Liver (tissue), 3 donors: ENCODE data around the gene ISCU.

Experiments
- EGR1 ChIP-seq, 2 donors: IDR thresholded peaks; 2 replicates each; pipeline ENCODE4 v1.6.1; 2016 to 2018; ENCODE audit warnings: antibody characterized with exemption in 2 of 2, low read depth in 2 of 2
- FOXA1 ChIP-seq: IDR thresholded peaks from 2 replicates; pipeline ENCODE4 v1.6.1; 2016; ENCODE audit warnings: antibody characterized with exemption
- GABPA ChIP-seq, 2 donors: IDR thresholded peaks in 1 of 2; conservative IDR thresholded peaks in 1 of 2; 2 replicates each; pipeline ENCODE4 v1.6.1; 2016; ENCODE audit warnings: antibody characterized with exemption in 2 of 2, mild to moderate bottlenecking in 1 of 2, moderate library complexity in 1 of 2
- HNF4G ChIP-seq: IDR thresholded peaks from 2 replicates; pipeline ENCODE4 v1.6.1; 2016; ENCODE audit warnings: antibody characterized with exemption
- JUND ChIP-seq, 2 donors: IDR thresholded peaks; 2 replicates each; pipeline ENCODE4 v1.6.1; 2016; ENCODE audit warnings: antibody characterized with exemption in 2 of 2
- RAD21 ChIP-seq, 2 donors: IDR thresholded peaks; 2 replicates each; pipeline ENCODE4 v1.6.1; 2016; ENCODE audit warnings: antibody characterized with exemption in 2 of 2, mild to moderate bottlenecking in 2 of 2
- RXRA ChIP-seq, 2 donors: IDR thresholded peaks; 2 replicates each; pipeline ENCODE4 v1.6.1; 2017 to 2018; ENCODE audit warnings: antibody characterized with exemption in 2 of 2, mild to moderate bottlenecking in 1 of 2
- SP1 ChIP-seq: IDR thresholded peaks from 2 replicates; pipeline ENCODE4 v1.6.1; 2018; ENCODE audit warnings: antibody characterized with exemption, mild to moderate bottlenecking
- TAF1 ChIP-seq: conservative IDR thresholded peaks from 2 replicates; pipeline ENCODE4 v1.6.1; 2016; ENCODE audit warnings: antibody characterized with exemption, mild to moderate bottlenecking
- YY1 ChIP-seq: IDR thresholded peaks from 2 replicates; pipeline ENCODE4 v1.6.1; 2016; ENCODE audit warnings: antibody characterized with exemption, mild to moderate bottlenecking
- TF ChIP-seq, protein P1 (sequence below): fragments of 150-350 bp; IDR thresholded peaks from 2 replicates; pipeline ENCODE4 v1.5.1; 2017; ENCODE audit warnings: improper control_type of control experiment, low read depth, low read length; ENCODE audit not compliant: missing input control
- TF ChIP-seq, protein P2 (sequence below): IDR thresholded peaks from 2 replicates; pipeline ENCODE4 v1.6.1; 2016; ENCODE audit warnings: antibody characterized with exemption, mild to moderate bottlenecking
- TF ChIP-seq, protein P3 (sequence below): IDR thresholded peaks from 2 replicates; pipeline ENCODE4 v1.6.1; 2016; ENCODE audit warnings: antibody characterized with exemption
- TF ChIP-seq, protein P4 (sequence below): IDR thresholded peaks from 2 replicates; pipeline ENCODE4 v1.6.1; 2016; ENCODE audit warnings: antibody characterized with exemption
- donor health status: healthy.
- donor health status: healthy.

DNA sequence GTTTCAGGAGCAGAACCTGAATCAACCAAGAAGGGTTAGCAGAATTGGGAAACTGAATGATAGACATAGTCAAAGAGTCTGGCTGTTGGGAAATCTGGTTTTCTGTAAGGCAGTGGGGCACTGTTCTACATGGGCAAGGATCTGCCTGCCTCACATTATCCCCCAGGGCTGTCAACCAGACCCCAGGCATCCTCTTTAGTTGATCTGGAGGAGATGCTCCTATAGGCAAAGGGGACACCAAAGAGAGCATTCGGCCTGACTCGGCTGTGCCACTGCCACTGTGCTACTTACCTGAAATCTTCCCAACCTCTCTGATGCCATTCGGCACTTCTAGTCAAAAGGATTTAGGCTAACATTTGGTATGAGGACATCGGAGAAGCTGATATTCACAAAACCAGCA lies 4.1 kb downstream of the ISCU start:
- TF ChIP-seq, protein P1, sequence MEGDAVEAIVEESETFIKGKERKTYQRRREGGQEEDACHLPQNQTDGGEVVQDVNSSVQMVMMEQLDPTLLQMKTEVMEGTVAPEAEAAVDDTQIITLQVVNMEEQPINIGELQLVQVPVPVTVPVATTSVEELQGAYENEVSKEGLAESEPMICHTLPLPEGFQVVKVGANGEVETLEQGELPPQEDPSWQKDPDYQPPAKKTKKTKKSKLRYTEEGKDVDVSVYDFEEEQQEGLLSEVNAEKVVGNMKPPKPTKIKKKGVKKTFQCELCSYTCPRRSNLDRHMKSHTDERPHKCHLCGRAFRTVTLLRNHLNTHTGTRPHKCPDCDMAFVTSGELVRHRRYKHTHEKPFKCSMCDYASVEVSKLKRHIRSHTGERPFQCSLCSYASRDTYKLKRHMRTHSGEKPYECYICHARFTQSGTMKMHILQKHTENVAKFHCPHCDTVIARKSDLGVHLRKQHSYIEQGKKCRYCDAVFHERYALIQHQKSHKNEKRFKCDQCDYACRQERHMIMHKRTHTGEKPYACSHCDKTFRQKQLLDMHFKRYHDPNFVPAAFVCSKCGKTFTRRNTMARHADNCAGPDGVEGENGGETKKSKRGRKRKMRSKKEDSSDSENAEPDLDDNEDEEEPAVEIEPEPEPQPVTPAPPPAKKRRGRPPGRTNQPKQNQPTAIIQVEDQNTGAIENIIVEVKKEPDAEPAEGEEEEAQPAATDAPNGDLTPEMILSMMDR = no peak
- no peak for TF ChIP-seq TAF1
- no peak for TF ChIP-seq RAD21 (IDR thresholded peaks at IDR 0.05)
- no peak for TF ChIP-seq GABPA (IDR thresholded peaks at IDR 0.05 in 1 of 2, conservative IDR thresholded peaks at IDR 0.05 in 1 of 2)
- TF ChIP-seq, protein P2, sequence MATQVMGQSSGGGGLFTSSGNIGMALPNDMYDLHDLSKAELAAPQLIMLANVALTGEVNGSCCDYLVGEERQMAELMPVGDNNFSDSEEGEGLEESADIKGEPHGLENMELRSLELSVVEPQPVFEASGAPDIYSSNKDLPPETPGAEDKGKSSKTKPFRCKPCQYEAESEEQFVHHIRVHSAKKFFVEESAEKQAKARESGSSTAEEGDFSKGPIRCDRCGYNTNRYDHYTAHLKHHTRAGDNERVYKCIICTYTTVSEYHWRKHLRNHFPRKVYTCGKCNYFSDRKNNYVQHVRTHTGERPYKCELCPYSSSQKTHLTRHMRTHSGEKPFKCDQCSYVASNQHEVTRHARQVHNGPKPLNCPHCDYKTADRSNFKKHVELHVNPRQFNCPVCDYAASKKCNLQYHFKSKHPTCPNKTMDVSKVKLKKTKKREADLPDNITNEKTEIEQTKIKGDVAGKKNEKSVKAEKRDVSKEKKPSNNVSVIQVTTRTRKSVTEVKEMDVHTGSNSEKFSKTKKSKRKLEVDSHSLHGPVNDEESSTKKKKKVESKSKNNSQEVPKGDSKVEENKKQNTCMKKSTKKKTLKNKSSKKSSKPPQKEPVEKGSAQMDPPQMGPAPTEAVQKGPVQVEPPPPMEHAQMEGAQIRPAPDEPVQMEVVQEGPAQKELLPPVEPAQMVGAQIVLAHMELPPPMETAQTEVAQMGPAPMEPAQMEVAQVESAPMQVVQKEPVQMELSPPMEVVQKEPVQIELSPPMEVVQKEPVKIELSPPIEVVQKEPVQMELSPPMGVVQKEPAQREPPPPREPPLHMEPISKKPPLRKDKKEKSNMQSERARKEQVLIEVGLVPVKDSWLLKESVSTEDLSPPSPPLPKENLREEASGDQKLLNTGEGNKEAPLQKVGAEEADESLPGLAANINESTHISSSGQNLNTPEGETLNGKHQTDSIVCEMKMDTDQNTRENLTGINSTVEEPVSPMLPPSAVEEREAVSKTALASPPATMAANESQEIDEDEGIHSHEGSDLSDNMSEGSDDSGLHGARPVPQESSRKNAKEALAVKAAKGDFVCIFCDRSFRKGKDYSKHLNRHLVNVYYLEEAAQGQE = no peak
- TF ChIP-seq, protein P3, sequence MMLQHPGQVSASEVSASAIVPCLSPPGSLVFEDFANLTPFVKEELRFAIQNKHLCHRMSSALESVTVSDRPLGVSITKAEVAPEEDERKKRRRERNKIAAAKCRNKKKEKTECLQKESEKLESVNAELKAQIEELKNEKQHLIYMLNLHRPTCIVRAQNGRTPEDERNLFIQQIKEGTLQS = no peak
- TF ChIP-seq SP1 = no peak
- TF ChIP-seq YY1 = no peak
- TF ChIP-seq JUND (IDR thresholded peaks at IDR 0.05) = no peak
- no peak for TF ChIP-seq FOXA1
- TF ChIP-seq, protein P4, sequence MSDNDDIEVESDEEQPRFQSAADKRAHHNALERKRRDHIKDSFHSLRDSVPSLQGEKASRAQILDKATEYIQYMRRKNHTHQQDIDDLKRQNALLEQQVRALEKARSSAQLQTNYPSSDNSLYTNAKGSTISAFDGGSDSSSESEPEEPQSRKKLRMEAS = no peak
- no peak for TF ChIP-seq EGR1 (IDR thresholded peaks at IDR 0.05; ENCODE audit: low read depth in 2 of 2)
- TF ChIP-seq RXRA (IDR thresholded peaks at IDR 0.05) = no peak
- TF ChIP-seq HNF4G = no peak
